Measurements from ENCODE around the gene TRH. TPM values are rescaled to one million over a fixed set of nuclear protein-coding genes. Genes with fewer than 3 reads are reported as not detected.

Gene TRH, protein sequence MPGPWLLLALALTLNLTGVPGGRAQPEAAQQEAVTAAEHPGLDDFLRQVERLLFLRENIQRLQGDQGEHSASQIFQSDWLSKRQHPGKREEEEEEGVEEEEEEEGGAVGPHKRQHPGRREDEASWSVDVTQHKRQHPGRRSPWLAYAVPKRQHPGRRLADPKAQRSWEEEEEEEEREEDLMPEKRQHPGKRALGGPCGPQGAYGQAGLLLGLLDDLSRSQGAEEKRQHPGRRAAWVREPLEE
- polyA plus RNA-seq: 0.16 TPM
- long read RNA-seq, donor 1: 0 reads
- long read RNA-seq, donor 2: 0 reads
- long read RNA-seq, donor 3: 0 reads
- long read RNA-seq, donor 4: 0 reads
- long read RNA-seq, donor 5: 0 reads
- long read RNA-seq, donor 6: 0 reads
- long read RNA-seq, donor 7: 0 reads
- long read RNA-seq, donor 8: 0 reads
- long read RNA-seq, donor 9: 0 reads
- long read RNA-seq, donor 10: 0 reads
- long read RNA-seq, donor 11: 0 reads

DNA sequence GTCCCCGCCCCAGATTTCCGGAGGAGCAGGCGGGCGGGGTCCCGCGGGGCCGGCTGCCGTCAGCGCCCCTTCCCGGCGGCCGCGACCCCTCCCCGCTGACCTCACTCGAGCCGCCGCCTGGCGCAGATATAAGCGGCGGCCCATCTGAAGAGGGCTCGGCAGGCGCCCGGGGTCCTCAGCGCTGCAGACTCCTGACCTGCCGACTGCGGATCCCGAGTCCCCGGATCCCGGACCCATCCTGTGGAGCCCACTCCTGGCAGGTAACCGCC lies at the start of gene TRH:
TRH (plus strand) TSS at position 157 of the 269 bp plus-strand sequence. CDS start 1,097 bp downstream, outside the sequence.
- peaks cover 70% of the 10 kb centered on the region for H3K27me3 ChIP-seq (ENCODE audit: control insufficient read depth, insufficient read depth, low read length)

GRCh38 chr3:129927072-129927471 lies 47.4 kb upstream of the TRH start:
- WGBS (ENCODE audit: insufficient coverage, low lambda C conversion rate): no CpG with 5 or more reads among the region's 5 CpGs
- Histone ChIP-seq H3K36me3 (ENCODE audit: control insufficient read depth, insufficient read depth, low read length) (no peaks in the 10 kb centered on the region), H3K27ac (ENCODE audit: low read length) (no peak overlapping the region), H3K27me3 (ENCODE audit: control insufficient read depth, insufficient read depth, low read length) (no peaks in the 10 kb centered on the region), H3K4me1 (ENCODE audit: control insufficient read depth, insufficient read depth, low read length) (no peaks in the 10 kb centered on the region), H3K4me3 (ENCODE audit: low read length) (no peak overlapping the region), H3K9me3 (ENCODE audit: control insufficient read depth, low read depth, low read length) (no peaks in the 10 kb centered on the region)
- no peak for DNase-seq

More for the DNA sequence above, at the start of gene TRH:
- no peak for DNase-seq
- Histone ChIP-seq H3K4me3 (ENCODE audit: low read length) (no peak within 1 kb of the TSS), H3K9me3 (ENCODE audit: control insufficient read depth, low read depth, low read length) (peaks cover 7% of the 10 kb centered on the region), H3K27ac (ENCODE audit: low read length) (no peak within 1 kb of the TSS), H3K36me3 (ENCODE audit: control insufficient read depth, insufficient read depth, low read length) (no peaks in the 10 kb centered on the region), H3K4me1 (ENCODE audit: control insufficient read depth, insufficient read depth, low read length) (peaks cover 11% of the 10 kb centered on the region)
- WGBS (ENCODE audit: insufficient coverage, low lambda C conversion rate): no CpG with 5 or more reads among the region's 30 CpGs

GRCh38 chr3:129929383-129929782 lies 45.1 kb upstream of the TRH start:
- DNase-seq: no peak
- H3K36me3 ChIP-seq (ENCODE audit: control insufficient read depth, insufficient read depth, low read length): no peaks in the 10 kb centered on the region
- H3K4me3 ChIP-seq (ENCODE audit: low read length): no peak overlapping the region
- 100% methylated on average over 1 of the region's 1 CpG for WGBS (ENCODE audit: insufficient coverage, low lambda C conversion rate)
- H3K27ac ChIP-seq (ENCODE audit: low read length): no peak overlapping the region
- no peaks in the 10 kb centered on the region for H3K27me3 ChIP-seq (ENCODE audit: control insufficient read depth, insufficient read depth, low read length)
- H3K4me1 ChIP-seq (ENCODE audit: control insufficient read depth, insufficient read depth, low read length): no peaks in the 10 kb centered on the region
- no peaks in the 10 kb centered on the region for H3K9me3 ChIP-seq (ENCODE audit: control insufficient read depth, low read depth, low read length)

DNA sequence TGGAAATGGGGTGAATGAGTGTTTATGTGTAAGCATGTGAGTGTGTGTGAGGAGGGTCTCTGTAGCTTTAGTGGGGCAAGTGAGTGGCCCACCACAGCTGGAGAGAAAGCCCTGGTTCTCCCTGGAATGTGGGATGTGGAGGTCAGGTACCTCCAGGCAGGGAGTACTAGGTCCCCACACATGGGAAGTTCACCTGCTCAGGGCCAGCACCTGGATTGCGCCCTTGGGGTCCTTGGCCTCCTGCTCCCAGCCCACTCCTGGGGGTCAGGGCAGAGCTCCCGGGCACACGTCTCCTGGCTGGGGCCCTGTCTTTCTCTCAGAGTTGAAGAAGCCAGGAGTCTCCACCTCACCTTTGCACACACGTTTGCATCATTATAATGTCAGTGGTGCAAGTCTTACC lies 41.0 kb upstream of the TRH start:
- no CpG with 5 or more reads among the region's 4 CpGs for WGBS (ENCODE audit: insufficient coverage, low lambda C conversion rate)
- no peaks in the 10 kb centered on the region for H3K4me1 ChIP-seq (ENCODE audit: control insufficient read depth, insufficient read depth, low read length)
- no peaks in the 10 kb centered on the region for H3K36me3 ChIP-seq (ENCODE audit: control insufficient read depth, insufficient read depth, low read length)
- no peaks in the 10 kb centered on the region for H3K27me3 ChIP-seq (ENCODE audit: control insufficient read depth, insufficient read depth, low read length)
- no peak overlapping the region for H3K27ac ChIP-seq (ENCODE audit: low read length)
- no peaks in the 10 kb centered on the region for H3K9me3 ChIP-seq (ENCODE audit: control insufficient read depth, low read depth, low read length)
- no peak overlapping the region for H3K4me3 ChIP-seq (ENCODE audit: low read length)
- DNase-seq: no peak

DNA sequence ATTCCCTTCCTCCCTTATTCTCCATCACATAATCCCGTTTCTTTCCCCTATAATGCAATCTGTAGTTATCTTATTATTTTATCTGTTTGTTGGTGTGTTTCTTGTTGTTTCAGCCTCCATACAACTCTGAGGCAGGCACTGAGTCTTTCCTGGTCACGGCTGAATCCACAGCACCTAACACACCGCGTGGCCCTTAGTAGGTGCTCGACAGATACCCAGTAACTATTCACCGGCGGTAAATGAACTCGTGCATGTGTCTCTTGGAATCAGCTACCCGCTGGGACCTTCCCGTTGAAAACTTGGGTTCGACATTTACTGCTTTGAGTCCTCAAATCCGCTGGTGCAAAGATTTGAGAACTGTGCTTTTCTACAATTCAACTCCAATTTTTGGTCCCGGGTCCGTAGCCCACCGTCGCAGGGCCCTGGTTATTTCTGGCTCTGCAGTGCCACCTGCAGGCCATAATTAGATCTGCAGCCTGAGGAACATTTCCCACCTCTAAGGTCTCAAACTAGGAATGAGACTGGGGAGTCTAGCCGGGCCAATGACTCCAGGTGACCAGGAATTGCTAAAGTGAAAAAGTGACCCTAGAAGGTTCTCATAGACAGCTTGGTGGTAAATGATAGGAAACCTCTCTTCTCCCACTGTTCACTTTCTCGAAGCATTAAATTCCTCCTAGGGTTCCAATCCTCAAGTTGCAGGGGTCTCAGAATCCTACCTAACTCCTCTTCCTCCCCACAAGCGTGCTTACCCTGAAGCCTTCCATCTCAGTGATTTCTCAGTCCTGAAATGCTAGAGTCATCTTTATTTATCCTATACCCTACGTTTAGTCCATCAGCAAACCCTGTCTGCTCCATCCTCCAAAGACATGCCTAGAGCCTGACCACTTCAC lies 40.0 kb upstream of the TRH start:
- no peak overlapping the region for H3K4me3 ChIP-seq (ENCODE audit: low read length)
- 29% methylated on average over 3 of the region's 20 CpGs for WGBS (ENCODE audit: insufficient coverage, low lambda C conversion rate)
- H3K27me3 ChIP-seq (ENCODE audit: control insufficient read depth, insufficient read depth, low read length): no peaks in the 10 kb centered on the region
- peak in 1 of 2 donors; percentile 16 for DNase-seq
- H3K4me1 ChIP-seq (ENCODE audit: control insufficient read depth, insufficient read depth, low read length): no peaks in the 10 kb centered on the region
- H3K36me3 ChIP-seq (ENCODE audit: control insufficient read depth, insufficient read depth, low read length): no peaks in the 10 kb centered on the region
- H3K9me3 ChIP-seq (ENCODE audit: control insufficient read depth, low read depth, low read length): no peaks in the 10 kb centered on the region
- no peak overlapping the region for H3K27ac ChIP-seq (ENCODE audit: low read length)

- H3K4me3 ChIP-seq (ENCODE audit: low read length): no peak overlapping the region
- 60% methylated on average over 1 of the region's 6 CpGs for WGBS (ENCODE audit: insufficient coverage, low lambda C conversion rate)
- no peaks in the 10 kb centered on the region for H3K9me3 ChIP-seq (ENCODE audit: control insufficient read depth, low read depth, low read length)
- H3K27me3 ChIP-seq (ENCODE audit: control insufficient read depth, insufficient read depth, low read length): no peaks in the 10 kb centered on the region
- no peaks in the 10 kb centered on the region for H3K36me3 ChIP-seq (ENCODE audit: control insufficient read depth, insufficient read depth, low read length)
- H3K4me1 ChIP-seq (ENCODE audit: control insufficient read depth, insufficient read depth, low read length): no peaks in the 10 kb centered on the region
- no peak overlapping the region for H3K27ac ChIP-seq (ENCODE audit: low read length)
- DNase-seq: peak in 1 of 2 donors; percentile 37
These were observed 37.8 kb upstream of the TRH start for GRCh38 chr3:129936757-129937156.

DNA sequence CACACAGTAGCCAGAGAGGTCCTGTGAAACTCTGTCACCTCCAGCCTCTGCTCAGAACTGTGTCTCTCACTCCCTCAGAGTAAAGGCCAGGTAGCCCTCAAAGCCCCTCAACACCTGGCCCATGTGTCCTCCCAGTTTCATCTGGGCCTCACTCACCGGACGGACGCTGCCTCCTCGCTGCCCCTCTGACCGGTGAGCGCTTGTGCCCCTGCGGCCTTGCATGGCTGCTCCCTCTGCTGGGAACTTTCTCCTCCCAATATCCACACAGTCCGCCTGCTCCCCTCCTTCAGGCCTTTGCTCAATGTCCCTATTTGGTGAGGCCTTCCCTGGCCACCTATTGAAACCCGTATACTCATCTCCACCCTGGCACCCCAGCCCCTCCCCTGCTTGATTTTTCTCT lies 36.8 kb upstream of the TRH start:
- Histone ChIP-seq H3K4me1 (ENCODE audit: control insufficient read depth, insufficient read depth, low read length) (no peaks in the 10 kb centered on the region), H3K36me3 (ENCODE audit: control insufficient read depth, insufficient read depth, low read length) (no peaks in the 10 kb centered on the region), H3K27me3 (ENCODE audit: control insufficient read depth, insufficient read depth, low read length) (no peaks in the 10 kb centered on the region), H3K27ac (ENCODE audit: low read length) (no peak overlapping the region), H3K9me3 (ENCODE audit: control insufficient read depth, low read depth, low read length) (no peaks in the 10 kb centered on the region), H3K4me3 (ENCODE audit: low read length) (no peak overlapping the region)
- WGBS (ENCODE audit: insufficient coverage, low lambda C conversion rate): no CpG with 5 or more reads among the region's 9 CpGs
- DNase-seq: no peak

GRCh38 chr3:129938140-129938930 lies 36.2 kb upstream of the TRH start:
- Histone ChIP-seq H3K4me1 (ENCODE audit: control insufficient read depth, insufficient read depth, low read length) (no peaks in the 10 kb centered on the region), H3K4me3 (ENCODE audit: low read length) (no peak overlapping the region), H3K27me3 (ENCODE audit: control insufficient read depth, insufficient read depth, low read length) (no peaks in the 10 kb centered on the region), H3K9me3 (ENCODE audit: control insufficient read depth, low read depth, low read length) (no peaks in the 10 kb centered on the region), H3K27ac (ENCODE audit: low read length) (no peak overlapping the region), H3K36me3 (ENCODE audit: control insufficient read depth, insufficient read depth, low read length) (no peaks in the 10 kb centered on the region)
- DNase-seq: no peak
- no CpG with 5 or more reads among the region's 8 CpGs for WGBS (ENCODE audit: insufficient coverage, low lambda C conversion rate)

DNA sequence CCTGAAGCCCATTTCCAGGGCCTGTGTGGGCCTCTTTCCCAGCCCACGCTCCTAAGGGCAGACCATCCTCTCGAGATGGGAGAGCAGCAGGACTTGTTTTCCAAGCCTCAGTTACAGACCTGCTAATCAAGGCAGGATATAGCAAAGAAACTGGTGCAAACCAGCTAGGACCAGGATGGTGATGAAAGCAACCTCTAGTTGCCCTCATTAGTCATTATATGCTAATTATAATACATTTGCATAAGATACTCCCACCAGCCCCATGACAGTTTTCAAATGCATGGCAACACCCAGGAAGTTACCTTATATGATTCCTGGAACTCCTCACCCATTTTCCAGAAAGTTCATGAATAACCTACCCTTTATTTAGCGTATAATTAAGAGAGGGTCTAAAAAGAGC lies 34.4 kb upstream of the TRH start:
- H3K4me3 ChIP-seq (ENCODE audit: low read length): no peak overlapping the region
- H3K36me3 ChIP-seq (ENCODE audit: control insufficient read depth, insufficient read depth, low read length): no peaks in the 10 kb centered on the region
- H3K4me1 ChIP-seq (ENCODE audit: control insufficient read depth, insufficient read depth, low read length): no peaks in the 10 kb centered on the region
- H3K27ac ChIP-seq (ENCODE audit: low read length): no peak overlapping the region
- no peaks in the 10 kb centered on the region for H3K27me3 ChIP-seq (ENCODE audit: control insufficient read depth, insufficient read depth, low read length)
- no CpG with 5 or more reads among the region's 3 CpGs for WGBS (ENCODE audit: insufficient coverage, low lambda C conversion rate)
- no peaks in the 10 kb centered on the region for H3K9me3 ChIP-seq (ENCODE audit: control insufficient read depth, low read depth, low read length)
- no peak for DNase-seq

DNA sequence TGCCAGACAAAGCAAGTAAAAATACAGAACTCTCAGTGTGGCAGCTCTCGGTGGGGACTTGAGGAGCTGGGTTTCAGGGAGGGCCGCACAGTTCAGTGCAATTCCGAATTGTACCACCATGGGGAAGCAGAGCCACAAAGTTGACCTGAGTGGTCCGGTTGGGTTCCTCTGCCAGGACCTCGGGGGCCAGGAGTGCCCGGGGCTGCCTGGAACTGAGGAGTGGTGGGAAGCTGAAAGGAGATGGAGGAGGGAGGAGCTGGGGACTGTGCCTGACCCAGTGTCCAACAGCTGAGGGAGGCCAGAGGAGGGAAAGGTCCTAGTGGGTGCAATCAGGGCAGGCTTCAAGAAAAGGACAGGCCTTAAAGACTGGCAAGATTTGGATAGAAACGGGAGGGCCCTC lies 32.2 kb upstream of the TRH start:
- Histone ChIP-seq H3K27me3 (ENCODE audit: control insufficient read depth, insufficient read depth, low read length) (peaks cover 3% of the 10 kb centered on the region), H3K4me1 (ENCODE audit: control insufficient read depth, insufficient read depth, low read length) (no peaks in the 10 kb centered on the region), H3K27ac (ENCODE audit: low read length) (no peak overlapping the region), H3K4me3 (ENCODE audit: low read length) (no peak overlapping the region), H3K9me3 (ENCODE audit: control insufficient read depth, low read depth, low read length) (no peaks in the 10 kb centered on the region), H3K36me3 (ENCODE audit: control insufficient read depth, insufficient read depth, low read length) (no peaks in the 10 kb centered on the region)
- WGBS (ENCODE audit: insufficient coverage, low lambda C conversion rate): no CpG with 5 or more reads among the region's 7 CpGs
- DNase-seq: peak; percentile 33 to 42

Data from large intestine (tissue), 12 donors.